Measurements from ENCODE around the gene EEFSEC. TPM values are rescaled to one million over a fixed set of nuclear protein-coding genes. Genes with fewer than 3 reads are reported as not detected.

Gene EEFSEC
- total and polyA plus RNA-seq, 2 experiments from 2014 or later: 10.1 to 16.2 TPM

- TF ChIP-seq ZNF462 (CRISPR knock-in tag; IDR thresholded peaks at IDR 0.05) (no peak), REST (IDR thresholded peaks at IDR 0.05; ENCODE audit: unreplicated experiment) (no peak), POLR2AphosphoS5 (IDR thresholded peaks at IDR 0.05; ENCODE audit: low read depth) (no peak), NANOG (IDR thresholded peaks at IDR 0.05; ENCODE audit: borderline replicate concordance) (no peak), EZH2phosphoT487 (IDR thresholded peaks at IDR 0.05; ENCODE audit: unreplicated experiment) (no peak)
Measured at GRCh38 chr3:128443771-128444170, 290.5 kb downstream of the EEFSEC start (continued).

GRCh38 chr3:128445357-128445756 lies 292.1 kb downstream of the EEFSEC start:
- H4K20me1 ChIP-seq (replicated peaks; ENCODE audit: insufficient read depth): no peaks in the 10 kb centered on the region
- no peaks in the 10 kb centered on the region for H3K27me3 ChIP-seq (ENCODE audit: insufficient read depth)
- Mint-ChIP-seq H3K9me3 (peaks cover 4% of the 10 kb centered on the region), H3K4me3 (no peak overlapping the region), H3K4me1 (peaks cover 6% of the 10 kb centered on the region; the same call in 1 of the 3 replicates), H3K36me3 (ENCODE audit: low read depth) (no peaks in the 10 kb centered on the region), H3K27me3 (ENCODE audit: insufficient read depth, low read depth, poor library complexity) (peaks cover 12% of the 10 kb centered on the region), H3K27ac (no peak overlapping the region)
- no peaks in the 10 kb centered on the region for H3K36me3 ChIP-seq (ENCODE audit: insufficient read depth)
- H3K4me2 ChIP-seq: no peak overlapping the region
- no peaks in the 10 kb centered on the region for H3K79me2 ChIP-seq (replicated peaks; ENCODE audit: insufficient read depth)
- no peak for ATAC-seq
- H3F3A ChIP-seq (replicated peaks; ENCODE audit: low read depth): no peaks in the 10 kb centered on the region
- no peak for DNase-seq (ENCODE audit: low spot score)
- no peaks in the 10 kb centered on the region for H3K4me1 ChIP-seq (ENCODE audit: insufficient read depth)
- H3K9me2 ChIP-seq (ENCODE audit: insufficient read depth): 0 out of 2 replicates have a peak, but pooled peaks cover 5% of the 10 kb centered on the region
- H2AFZ ChIP-seq: no peak overlapping the region
- no peak overlapping the region for H3K4me3 ChIP-seq
- H3K27ac ChIP-seq (ENCODE audit: low read depth): no peak overlapping the region
- TF ChIP-seq EZH2 (IDR thresholded peaks at IDR 0.05; ENCODE audit: low read depth, unreplicated experiment) (no peak), CREB1 (CRISPR knock-in tag; IDR thresholded peaks at IDR 0.05; ENCODE audit: low read depth) (no peak), ZNF114 (CRISPR knock-in tag; IDR thresholded peaks at IDR 0.05) (no peak)
